Testis (tissue), 3 donors: ENCODE measurements around the gene DNASE1L1. TPM values are rescaled to one million over a fixed set of nuclear protein-coding genes. Genes with fewer than 3 reads are reported as not detected.

Source experiments
- DNase-seq: peaks from one replicate; pipeline ENCODE4 v3.0.0-alpha.2; 2019
- H3K27ac ChIP-seq, 2 donors: fragments of 200-600 bp; sonication (generic); one replicate each; pipeline ENCODE4 v1.5.1; 2019
- H3K27me3 ChIP-seq: fragments of 200-600 bp; sonication (generic); one replicate; pipeline ENCODE4 v1.5.1; 2019
- H3K36me3 ChIP-seq: fragments of 200-600 bp; sonication (generic); one replicate; pipeline ENCODE4 v1.5.1; 2017; ENCODE audit warnings: low read depth; ENCODE audit errors: missing control alignments
- H3K4me1 ChIP-seq: fragments of 200-600 bp; sonication (generic); one replicate; pipeline ENCODE4 v1.5.1; 2019
- H3K4me3 ChIP-seq, 2 donors: fragments of 200-600 bp; sonication (generic); one replicate each; pipeline ENCODE4 v1.5.1; 2017 to 2019
- H3K9me3 ChIP-seq: fragments of 200-600 bp; sonication (generic); one replicate; pipeline ENCODE4 v1.5.1; 2017
- POLR2A ChIP-seq: fragments of 450-650 bp; IDR thresholded peaks from one replicate; pipeline ENCODE4 v1.6.1; 2017; ENCODE audit warnings: antibody characterized with exemption, mild to moderate bottlenecking, moderate library complexity
- WGBS, 2 donors: methylation state at CpG; one replicate each; pipeline ENCODE4 v1.1.5; 2018; 5-methylcytosine and 5-hydroxymethylcytosine counted together
- intact Hi-C: fragments of 100-400 bp; cut with DNase I; formaldehyde crosslinking; loops from one replicate; pipeline ENCODE4 v1.15.1; 2023; ENCODE audit warnings: low total_unique reads
- polyA plus RNA-seq: library from polyadenylated mRNA; stranded (reverse); fragments of 350-450 nt; fragmentation: Illumina TruSeq; extraction: RNeasy Lipid Tissue Mini Kit (QIAGEN cat#74804); gene quantifications from one replicate; pipeline ENCODE4 v1.2.3, GENCODE V29; 2014; ENCODE audit warnings: low read depth, low replicate concordance; ENCODE audit not compliant: insufficient read depth
- total RNA-seq, 2 donors: library from RNA; depleted of rRNA; stranded (reverse); fragments of >200 nt; gene quantifications; one replicate each; pipeline ENCODE4 v1.2.3, GENCODE V29; 2016
- TF ChIP-seq, protein P1 (sequence below), 3 experiments: fragments of 450-650 bp in 2 of 3; fragments of 200-600 bp in 1 of 3; sonication (generic) in 1 of 3; IDR thresholded peaks; one replicate each; pipeline ENCODE4 v1.5.1; 2016 to 2019; ENCODE audit warnings: antibody characterized with exemption in 3 of 3, mild to moderate bottlenecking in 2 of 3, moderate library complexity in 1 of 3

DNASE1L1 gene
- total and polyA plus RNA-seq, 3 donors from 2014 or later = 18.5 to 42.2 (median 36.5) TPM

DNA sequence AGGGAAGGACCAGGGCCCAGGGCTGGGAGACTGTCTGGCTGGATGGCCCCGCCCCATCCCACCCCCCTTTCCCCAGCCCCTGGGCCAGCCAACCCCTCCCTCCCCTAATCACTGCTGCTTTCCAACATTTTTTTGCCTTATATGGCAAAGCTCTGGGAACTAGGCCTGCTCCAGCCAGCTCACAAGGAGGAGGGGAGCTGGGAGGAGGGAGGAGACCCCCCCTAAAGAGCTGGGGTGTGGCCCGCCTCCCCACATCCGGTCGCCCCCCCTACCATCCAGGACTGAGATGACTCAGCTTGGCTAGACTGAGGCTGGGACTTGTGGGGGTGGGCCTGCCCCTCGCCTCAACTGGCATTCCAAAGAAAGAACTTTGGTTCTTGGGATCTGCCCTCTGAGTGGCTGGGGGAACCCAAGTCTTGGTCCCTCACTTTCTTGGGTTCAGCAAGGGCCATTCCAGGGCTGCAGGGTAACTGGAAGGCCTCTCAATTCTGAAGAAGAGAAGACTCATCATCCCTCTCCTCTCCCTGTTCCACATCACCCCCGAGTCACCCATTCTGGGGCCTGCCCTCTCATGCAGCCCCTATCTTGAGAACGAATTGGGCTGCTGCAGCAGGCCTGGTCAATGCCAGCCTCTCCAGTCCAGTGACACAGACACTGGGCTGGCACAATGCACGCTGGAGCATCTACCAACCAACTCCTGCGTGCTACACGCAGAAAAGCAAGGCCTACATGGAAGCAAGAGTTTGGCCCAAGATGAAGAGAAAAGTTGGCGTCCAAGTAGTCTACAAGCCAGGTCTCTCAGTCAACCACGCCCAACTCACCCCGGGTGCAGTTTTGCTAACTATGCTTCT lies 39.4 kb downstream of the DNASE1L1 start:
- Histone ChIP-seq H3K27me3 (no peaks in the 10 kb centered on the region), H3K4me3 (peak overlapping the region; percentile 58 to 77), H3K9me3 (no peaks in the 10 kb centered on the region), H3K36me3 (no peaks in the 10 kb centered on the region), H3K27ac (peak overlapping the region; percentile 88 to 89), H3K4me1 (peaks cover 5% of the 10 kb centered on the region)
- 11 to 57% methylated on average over 1 to 9 of the region's 13 CpGs for whole genome bisulfite sequencing, 2 donors
- no peak for TF ChIP-seq POLR2A
- TF ChIP-seq, protein P1, sequence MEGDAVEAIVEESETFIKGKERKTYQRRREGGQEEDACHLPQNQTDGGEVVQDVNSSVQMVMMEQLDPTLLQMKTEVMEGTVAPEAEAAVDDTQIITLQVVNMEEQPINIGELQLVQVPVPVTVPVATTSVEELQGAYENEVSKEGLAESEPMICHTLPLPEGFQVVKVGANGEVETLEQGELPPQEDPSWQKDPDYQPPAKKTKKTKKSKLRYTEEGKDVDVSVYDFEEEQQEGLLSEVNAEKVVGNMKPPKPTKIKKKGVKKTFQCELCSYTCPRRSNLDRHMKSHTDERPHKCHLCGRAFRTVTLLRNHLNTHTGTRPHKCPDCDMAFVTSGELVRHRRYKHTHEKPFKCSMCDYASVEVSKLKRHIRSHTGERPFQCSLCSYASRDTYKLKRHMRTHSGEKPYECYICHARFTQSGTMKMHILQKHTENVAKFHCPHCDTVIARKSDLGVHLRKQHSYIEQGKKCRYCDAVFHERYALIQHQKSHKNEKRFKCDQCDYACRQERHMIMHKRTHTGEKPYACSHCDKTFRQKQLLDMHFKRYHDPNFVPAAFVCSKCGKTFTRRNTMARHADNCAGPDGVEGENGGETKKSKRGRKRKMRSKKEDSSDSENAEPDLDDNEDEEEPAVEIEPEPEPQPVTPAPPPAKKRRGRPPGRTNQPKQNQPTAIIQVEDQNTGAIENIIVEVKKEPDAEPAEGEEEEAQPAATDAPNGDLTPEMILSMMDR (IDR thresholded peaks at IDR 0.05) = no peak
- DNase-seq = peak; percentile 78
- intact Hi-C loops = no loop called here

DNA sequence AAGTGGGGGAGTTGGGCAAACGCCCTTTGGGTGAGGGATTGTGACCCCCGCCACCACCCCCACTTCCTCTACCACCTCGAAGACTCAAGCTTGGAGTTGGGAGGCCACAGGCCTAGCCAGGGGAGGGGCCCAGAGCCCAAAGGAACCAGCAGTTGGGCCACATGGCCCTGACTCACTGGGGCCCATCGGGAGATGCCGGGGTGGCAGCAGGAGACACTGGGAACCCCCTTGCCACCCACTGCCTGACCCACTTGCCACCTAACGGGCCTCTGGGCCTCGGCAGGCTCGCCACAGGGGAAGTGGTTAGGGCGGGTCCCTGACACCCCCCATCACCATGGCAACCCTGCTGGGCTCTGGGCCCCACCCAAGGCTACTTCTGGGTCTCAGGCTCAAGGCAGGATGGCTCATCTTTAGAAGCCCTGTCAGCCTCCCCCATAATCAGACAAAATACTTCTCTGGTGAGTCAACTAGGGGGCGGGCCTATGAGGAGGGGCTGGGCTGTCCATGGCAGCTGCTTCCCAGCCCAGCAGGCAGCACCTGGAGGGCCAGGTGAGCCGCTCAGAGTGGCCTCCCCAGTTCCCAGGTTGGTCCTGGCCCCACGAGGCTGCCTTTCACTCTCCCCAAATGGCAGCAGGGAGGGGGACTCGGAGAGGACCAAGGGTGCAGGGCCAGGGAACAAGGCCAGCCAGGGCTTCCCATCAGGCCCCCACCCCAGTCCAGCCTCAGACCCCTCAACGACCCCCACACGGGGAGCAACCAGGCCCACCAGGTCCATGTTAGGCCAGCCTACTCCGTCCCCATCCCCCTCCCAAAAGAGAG lies 40.2 kb downstream of the DNASE1L1 start:
- H3K4me3 ChIP-seq = peak overlapping the region; percentile 24 to 77
- H3K27me3 ChIP-seq = no peaks in the 10 kb centered on the region
- H3K9me3 ChIP-seq = no peaks in the 10 kb centered on the region
- intact Hi-C loops = no loop called here
- peak overlapping the region; percentile 88 to 89 for H3K27ac ChIP-seq
- WGBS, 2 donors = 11% methylated on average over 12 of the region's 16 CpGs; no CpG with 5 or more reads in 1 of the 2 donors
- H3K36me3 ChIP-seq = no peaks in the 10 kb centered on the region
- peaks cover 5% of the 10 kb centered on the region for H3K4me1 ChIP-seq
- no peak for TF ChIP-seq POLR2A
- TF ChIP-seq, protein P1 (IDR thresholded peaks at IDR 0.05) = no peak
- peak; percentile 70 for DNase-seq

DNA sequence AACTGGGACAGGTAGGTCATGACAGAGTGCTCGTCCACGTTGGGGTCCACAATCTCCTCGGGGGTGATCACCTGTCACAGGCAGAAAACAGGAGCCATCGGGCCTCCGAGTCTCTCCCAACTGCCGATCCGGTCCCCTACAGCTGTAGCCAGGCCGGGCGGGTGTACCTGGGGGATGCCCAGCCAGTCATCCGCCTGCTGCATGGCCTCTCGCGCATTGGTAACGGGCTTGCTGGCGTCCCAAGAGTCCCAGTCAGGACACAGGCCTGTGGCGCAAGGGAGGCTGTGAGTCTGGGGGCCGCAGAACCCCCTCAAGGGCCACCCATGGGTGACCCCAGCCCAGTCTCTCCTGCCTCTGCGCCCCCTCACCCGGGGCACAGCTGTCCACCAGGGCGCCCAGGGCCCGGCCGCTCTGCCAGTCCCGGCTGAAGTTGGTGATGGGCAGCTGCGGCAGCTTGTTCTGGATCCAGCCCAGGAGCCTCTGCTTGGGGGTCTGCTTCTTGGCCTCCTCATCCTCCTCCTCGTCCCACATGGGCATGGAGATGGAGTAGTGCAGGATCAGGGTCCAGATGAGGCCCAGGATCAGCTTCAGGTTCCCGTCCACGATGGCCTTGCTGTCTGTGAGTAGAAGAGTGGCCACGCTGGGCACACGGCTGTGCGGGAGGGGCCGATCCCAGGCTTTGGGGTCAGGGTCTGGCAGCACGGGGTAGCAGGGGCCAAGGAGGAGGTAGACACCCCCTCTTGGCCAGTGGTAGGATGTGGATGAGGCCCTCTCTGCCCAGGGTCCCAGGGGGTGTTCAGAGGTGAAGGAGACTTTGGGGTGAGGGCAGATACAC lies 41.4 kb downstream of the DNASE1L1 start:
- H3K27me3 ChIP-seq = no peaks in the 10 kb centered on the region
- TF ChIP-seq POLR2A = no peak
- TF ChIP-seq, protein P1 (IDR thresholded peaks at IDR 0.05) = no peak
- intact Hi-C loops = no loop called here
- 55 to 100% methylated on average over 1 to 17 of the region's 31 CpGs for WGBS, 2 donors
- no peak overlapping the region for H3K4me3 ChIP-seq
- H3K9me3 ChIP-seq = no peaks in the 10 kb centered on the region
- H3K4me1 ChIP-seq = peaks cover 5% of the 10 kb centered on the region
- no peak for DNase-seq
- peak overlapping the region; percentile 88 to 89 for H3K27ac ChIP-seq
- no peaks in the 10 kb centered on the region for H3K36me3 ChIP-seq

DNA sequence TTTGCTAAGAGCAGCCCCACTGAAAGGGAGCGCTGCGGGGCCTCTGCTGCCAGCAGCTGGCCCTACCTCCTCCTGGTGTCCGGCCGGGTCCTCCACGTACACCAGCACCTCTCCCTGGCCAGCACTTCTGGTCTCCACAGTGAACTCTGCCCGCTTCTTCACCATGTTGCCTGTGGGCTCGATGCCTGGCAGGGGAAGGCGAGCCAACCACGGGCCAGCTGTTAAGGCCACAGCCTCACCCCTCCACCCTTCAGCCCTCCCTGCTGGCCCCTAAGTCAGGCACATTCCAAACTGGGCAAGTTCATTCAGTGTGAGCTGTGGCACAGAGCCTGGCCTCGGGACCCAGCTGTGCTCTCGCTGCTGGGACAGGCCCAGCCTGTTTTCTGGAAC lies 42.4 kb downstream of the DNASE1L1 start:
- intact Hi-C loops = no loop called here
- H3K27ac ChIP-seq = peak overlapping the region in 1 of 2 donors; percentile 89
- TF ChIP-seq POLR2A = no peak
- TF ChIP-seq, protein P1 (IDR thresholded peaks at IDR 0.05) = no peak
- peaks cover 5% of the 10 kb centered on the region for H3K4me1 ChIP-seq
- no peaks in the 10 kb centered on the region for H3K36me3 ChIP-seq
- DNase-seq = no peak
- 82 to 90% methylated on average over 2 to 6 of the region's 11 CpGs for WGBS, 2 donors
- no peaks in the 10 kb centered on the region for H3K9me3 ChIP-seq
- H3K27me3 ChIP-seq = no peaks in the 10 kb centered on the region
- H3K4me3 ChIP-seq = no peak overlapping the region
